GM21360 (cell line): ENCODE data around the gene COL25A1.

Experiments
- ATAC-seq: cut with Tn5 transposase; IDR thresholded peaks from one replicate; pipeline ENCODE4 v1.9.1; 2021; ENCODE audit warnings: mild to moderate bottlenecking, moderate library complexity; ENCODE audit not compliant: unreplicated experiment

COL25A1 gene

DNA sequence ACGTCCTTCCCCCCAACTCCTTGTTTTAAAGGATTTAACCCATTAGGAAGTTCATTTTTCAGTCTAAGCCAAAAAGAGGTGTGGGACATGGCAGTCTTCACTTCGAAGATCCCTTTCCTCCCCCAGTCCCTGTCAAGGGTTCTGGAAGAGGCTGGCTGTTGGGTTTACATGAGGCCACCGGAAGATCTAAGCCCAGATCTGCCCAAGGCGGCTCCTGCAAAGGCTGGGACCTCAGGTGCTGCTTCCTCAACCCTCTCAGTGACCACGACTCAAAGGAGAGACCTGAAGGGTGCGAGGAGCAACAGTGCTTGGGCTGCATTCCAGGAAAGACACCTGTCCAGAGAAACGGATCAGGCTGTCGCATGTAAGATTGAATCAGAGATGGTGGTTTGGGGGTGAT, 516.1 kb downstream of the COL25A1 start:
- no peak for ATAC-seq

DNA sequence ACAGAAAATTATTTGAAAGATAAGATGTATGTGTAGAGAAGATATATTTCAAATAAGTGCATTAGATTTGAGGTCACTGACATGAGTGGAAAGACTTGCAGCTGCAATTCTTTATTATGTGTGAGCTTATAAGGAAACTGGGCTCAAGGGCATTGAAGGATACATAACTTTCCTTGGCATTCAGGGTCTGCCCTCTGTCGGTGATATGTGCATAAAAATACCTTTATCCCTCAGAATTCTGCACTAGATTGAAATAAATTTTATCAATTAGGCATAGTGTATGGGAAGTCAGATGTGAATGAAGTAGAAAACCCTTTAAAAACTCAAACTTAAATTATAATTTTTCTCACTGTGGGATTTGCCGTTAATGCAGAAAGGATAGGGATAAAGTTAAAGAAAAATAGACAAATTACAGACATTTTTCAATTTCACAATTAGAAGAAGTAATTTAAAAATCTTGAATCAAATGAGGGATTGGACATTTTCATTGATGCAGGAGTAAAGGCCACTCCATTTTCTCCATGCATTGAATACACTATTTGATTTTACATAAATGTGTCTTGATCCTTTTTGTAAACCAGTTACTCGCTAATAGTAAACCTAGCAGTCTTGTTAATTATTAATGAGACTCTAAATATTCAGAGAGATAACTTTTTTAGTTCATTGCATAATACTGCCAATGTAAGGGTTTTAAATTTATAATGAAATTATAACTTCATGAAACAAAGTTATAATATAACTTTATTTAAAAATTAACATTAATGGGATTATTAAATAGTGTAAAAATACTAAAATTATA, 518.6 kb downstream of the COL25A1 start:
- ATAC-seq, result no peak

DNA sequence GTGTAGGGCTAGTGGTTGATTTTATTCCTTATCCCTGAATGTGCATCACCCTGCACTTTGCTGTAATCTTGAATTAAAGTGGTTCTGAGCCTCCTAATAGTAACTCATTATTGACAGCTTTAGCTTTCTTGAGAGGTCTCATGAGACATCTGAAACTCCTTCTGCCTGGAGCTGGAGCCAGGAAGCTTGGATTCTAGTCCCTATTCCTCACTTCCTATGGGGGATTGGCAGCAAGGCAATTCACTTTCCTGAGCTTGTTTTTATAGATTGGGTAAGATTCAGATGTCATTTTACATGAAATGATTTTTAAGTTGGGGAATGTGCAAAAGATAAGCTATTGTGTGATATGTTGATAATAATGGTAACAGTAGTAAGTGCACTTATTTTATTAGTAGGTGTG, 522.5 kb downstream of the COL25A1 start:
- no peak for ATAC-seq

DNA sequence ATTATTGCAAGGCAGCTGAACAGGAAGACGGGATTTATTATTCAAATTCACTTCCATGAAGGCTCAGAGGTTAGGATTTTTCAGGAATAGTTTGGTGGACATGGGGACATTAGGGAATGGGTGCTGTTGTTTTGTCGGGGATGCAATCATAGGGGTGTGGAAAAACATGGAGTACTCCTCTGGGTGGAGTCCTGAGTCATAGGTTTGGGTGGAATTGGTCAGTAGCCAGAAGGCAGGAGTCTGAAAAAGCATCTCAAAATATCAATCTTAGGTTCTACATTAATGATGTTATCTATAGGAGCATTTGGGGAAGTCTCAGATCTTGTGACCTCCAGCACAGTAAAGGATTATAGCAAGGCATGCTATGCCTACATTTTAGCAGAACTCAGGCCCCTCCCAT, 525.1 kb downstream of the COL25A1 start:
- ATAC-seq, result no peak

DNA sequence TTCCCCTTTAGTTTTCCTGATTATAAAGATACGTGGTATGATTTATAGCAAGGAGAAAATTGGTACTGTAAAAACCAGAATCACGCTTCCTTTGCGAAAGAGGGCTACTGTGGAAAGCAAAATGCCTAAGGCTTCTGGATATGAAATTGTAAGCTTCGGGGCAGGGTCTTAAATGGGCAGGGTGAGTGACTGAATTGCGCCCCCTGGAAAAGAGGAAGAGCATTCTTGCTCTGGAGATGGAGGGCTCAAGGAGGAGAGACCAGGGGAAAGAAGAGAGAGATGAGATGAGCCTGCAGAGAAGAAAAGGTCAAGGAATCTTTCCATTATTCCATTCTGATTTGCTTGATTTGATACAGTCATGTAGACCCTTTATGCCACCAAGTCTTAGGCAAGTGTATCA, 526.5 kb downstream of the COL25A1 start:
- no peak for ATAC-seq

DNA sequence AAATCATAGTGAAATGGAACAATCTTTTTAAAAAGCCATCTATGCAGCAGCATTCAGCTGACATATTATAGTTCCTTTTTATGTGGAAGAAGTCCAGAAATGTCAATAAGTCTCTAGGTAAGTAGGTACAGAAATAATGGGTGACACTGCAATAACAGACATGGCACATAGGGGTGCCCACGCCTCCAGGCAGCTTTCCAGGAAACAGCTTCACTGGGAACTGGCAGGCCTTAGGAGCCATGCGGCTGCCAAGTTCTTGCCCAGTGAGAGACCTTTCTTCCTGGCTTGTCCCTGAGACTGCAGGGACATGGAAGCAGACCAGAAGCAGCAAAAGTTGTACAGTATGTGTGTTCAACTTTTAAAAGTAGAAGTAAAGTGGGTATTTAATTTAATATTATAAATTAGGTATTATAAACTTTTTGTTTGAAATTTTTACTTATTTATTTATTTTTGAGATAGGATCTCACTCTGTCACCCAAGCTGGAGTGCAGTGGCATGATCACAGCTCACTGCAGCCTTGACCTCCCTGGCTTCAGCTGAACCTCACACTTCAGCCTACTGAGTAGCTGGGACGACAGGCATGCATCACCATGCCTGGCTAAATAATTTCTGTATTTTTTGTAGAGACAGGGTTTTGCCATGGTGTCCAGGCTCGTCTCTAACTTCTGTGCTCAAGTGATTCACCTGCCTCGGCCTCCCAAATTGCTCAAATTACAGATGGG, 527.5 kb downstream of the COL25A1 start:
- no peak for ATAC-seq

DNA sequence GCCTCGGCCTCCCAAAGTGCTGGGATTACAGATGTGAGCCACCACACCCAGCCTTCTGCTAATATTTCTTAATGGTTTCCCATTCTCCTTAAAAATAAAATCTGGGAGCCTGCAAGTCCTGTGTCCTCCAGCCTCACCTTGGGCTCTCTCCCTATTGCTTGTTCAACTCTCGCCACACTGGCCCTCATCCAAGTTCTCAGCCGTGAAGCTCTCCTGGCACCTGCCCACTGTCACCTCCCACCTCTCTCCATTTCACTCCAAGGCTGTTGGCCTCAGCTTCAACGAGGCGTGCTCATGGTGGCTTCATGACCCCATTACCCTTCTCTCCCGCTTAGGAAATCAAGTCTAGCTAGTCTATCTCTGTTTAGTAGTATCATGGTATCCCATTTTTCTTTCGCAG, 530.1 kb downstream of the COL25A1 start:
- ATAC-seq, result no peak

DNA sequence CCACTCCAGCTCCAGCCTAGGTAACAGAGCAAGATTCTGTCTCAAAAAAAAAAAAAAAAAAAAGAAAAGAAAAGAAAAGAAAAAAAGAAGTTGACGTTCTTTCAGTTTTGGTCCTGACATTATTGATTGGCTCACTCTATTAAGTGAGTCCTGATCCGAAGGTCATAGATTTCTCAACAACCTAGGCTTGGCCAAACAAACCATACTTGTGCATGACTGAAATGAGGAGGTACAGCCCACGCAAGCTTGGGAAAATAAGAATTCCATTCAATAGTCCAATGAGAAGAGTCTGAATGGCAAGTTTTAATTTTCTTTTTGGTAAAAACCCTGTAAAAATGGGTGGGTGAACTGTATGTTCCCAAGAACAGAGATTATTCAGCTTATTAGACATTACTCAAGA, 536.4 kb downstream of the COL25A1 start:
- ATAC-seq, result no peak

DNA sequence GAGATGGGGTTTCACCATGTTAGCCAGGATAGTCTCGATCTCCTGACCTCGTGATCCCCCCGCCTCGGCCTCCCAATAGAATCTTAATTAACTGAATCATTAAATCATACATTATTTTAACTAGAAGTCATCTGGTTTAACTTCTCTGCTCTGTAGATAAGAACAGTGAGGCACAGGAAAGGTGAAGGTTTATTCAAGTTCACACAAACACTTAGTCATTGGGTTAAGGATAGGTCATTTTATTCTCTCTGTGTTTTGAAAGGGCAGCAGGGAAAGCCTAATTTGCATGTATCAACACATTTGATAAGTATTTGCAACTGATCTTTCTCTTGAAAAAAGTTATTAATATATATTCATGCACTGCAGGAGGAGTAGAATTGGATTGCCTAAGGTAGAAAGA, 538.5 kb downstream of the COL25A1 start:
- ATAC-seq, result no peak

DNA sequence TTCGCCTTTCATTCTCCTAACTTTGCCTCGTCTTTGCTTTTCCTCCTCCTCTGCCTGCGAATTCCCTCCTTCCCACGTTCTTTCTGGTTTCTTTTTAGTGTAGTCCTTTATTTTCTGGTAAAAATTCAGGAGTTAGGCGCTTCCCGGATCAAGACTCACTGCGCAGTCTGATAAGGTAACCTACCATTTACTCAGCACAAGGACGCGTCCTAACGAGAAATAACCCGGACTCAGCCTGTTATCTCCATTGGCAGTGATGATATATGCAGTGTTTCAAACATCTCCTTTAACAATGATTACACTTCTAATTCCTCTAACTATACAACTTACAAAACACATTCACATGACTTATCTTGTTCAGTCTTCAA, 539.2 kb downstream of the COL25A1 start:
- ATAC-seq, result no peak

DNA sequence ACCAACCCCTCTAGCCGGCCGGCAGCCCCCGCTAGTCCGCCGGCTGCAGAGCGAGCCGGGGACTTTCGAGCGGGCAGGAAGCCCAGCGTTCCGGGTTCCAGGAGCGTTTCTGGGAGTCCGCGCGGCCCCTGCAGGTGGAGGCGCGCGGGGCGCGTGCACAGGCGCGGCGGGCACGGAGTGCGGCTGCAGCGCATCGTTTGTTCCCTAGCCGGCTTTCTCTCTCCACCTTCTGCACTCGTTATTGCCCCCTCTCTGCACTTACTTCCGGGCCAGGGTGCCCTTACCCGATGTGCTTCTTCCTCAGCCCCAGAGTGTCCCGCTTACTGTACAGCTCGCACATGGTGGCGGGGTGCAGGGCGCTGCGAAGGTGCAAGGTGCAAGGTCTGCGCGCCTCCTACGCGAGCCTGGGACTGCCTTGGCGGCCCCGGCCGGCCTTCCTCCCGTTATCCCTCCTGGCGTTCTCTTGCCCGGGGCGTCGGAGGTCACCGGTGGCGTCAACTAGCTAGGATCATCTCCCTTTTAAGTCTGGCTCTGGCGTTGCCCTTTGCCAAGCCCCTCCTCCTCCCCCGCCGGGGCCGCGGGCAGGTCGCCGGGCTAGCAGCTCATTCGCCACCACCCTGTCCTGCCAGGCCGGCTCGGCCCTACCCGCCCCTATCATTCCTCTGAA, 539.8 kb downstream of the COL25A1 start, which contains the start of gene ETNPPL:
Gene ETNPPL (minus strand): TSS at position 495 of the 667 bp plus-strand sequence. CDS start 155 bp downstream, at position 340.
- ATAC-seq, result peak; percentile 52
